ENCODE data around the gene SLC39A11. TPM values are rescaled to one million over a fixed set of nuclear protein-coding genes. Genes with fewer than 3 reads are reported as not detected.

SLC39A11 gene
- total RNA-seq, 1 experiment from 2014 or later: 15.2 TPM

DNA sequence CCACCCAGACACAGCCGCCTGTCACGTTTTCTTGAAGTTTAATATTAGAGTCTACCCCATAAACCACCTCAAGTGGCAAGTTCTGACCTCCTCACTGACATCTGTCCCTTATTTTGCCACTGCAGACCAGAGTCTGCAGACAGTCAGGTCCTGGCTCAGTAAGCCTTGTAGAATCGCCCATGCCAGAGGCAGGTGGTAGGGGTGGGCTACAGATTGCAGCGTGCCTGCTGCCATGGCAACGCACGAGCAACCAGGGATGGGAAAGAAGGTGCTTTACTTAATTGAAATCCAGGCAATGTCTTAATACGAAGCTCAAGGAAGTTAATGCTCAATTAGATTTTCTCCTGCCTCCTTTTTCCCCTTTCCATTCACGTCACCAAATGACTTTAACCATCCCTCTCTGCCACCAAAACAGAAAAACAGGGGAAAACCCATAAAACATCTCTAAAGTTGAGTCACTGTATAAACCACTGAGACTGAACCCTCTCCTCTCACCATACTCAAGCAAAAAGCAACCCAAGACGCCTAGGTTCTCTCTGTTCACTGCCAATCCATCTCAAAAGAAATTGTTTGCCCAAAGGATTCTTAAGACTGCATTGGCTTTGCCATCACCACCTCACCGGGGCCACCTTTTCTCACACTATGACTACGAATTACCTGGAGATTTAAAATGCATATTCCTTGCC, 228.8 kb downstream of the SLC39A11 start:
- Histone ChIP-seq H3K4me1 (ENCODE audit: insufficient read depth, low read length) (no peaks in the 10 kb centered on the region), H3K56ac (ENCODE audit: insufficient read length, low read depth, low read length) (no peak overlapping the region), H3K4me2 (ENCODE audit: insufficient read depth, insufficient read length, low read length) (no peak overlapping the region), H3K23ac (ENCODE audit: insufficient read length, low read depth, low read length) (no peak overlapping the region), H4K8ac (replicated peaks; ENCODE audit: insufficient read length, low read depth, low read length) (no peak overlapping the region), H2BK20ac (ENCODE audit: low read depth, low read length, poor library complexity, severe bottlenecking) (no peak overlapping the region), H3K4ac (ENCODE audit: low read depth, low read length) (no peak overlapping the region), H2BK120ac (ENCODE audit: low read depth, low read length, poor library complexity, severe bottlenecking) (no peak overlapping the region), H4K91ac (ENCODE audit: insufficient read length, low read depth, low read length) (no peak overlapping the region), H3K27me3 (ENCODE audit: insufficient read depth, low read length) (no peaks in the 10 kb centered on the region), H3K79me1 (ENCODE audit: insufficient read depth, low read depth, low read length, poor library complexity, severe bottlenecking) (no peaks in the 10 kb centered on the region), H3K9me3 (ENCODE audit: control insufficient read depth, low read depth, low read length) (no peaks in the 10 kb centered on the region), H2BK12ac (ENCODE audit: insufficient read length, low read depth, low read length) (no peak overlapping the region), H2BK15ac (ENCODE audit: low read depth, low read length) (no peak overlapping the region), H3T11ph (ENCODE audit: low read length) (no peak overlapping the region), H3K18ac (ENCODE audit: insufficient read length, low read depth, low read length) (no peak overlapping the region), H4K20me1 (ENCODE audit: control insufficient read depth, insufficient read depth, insufficient read length) (no peaks in the 10 kb centered on the region), H3K9ac (ENCODE audit: extremely low read depth, insufficient read length, low read length) (no peak overlapping the region), H3K23me2 (ENCODE audit: insufficient read length, low read depth, low read length, poor library complexity, severe bottlenecking) (no peaks in the 10 kb centered on the region), H3K79me2 (ENCODE audit: insufficient read depth, low read length) (no peaks in the 10 kb centered on the region), H2BK5ac (ENCODE audit: insufficient read length, low read length) (no peak overlapping the region), H4K5ac (ENCODE audit: insufficient read length, low read depth, low read length) (no peak overlapping the region), H3K14ac (ENCODE audit: insufficient read depth, low read length) (no peak overlapping the region), H2AK5ac (ENCODE audit: insufficient read length, low read length) (no peak overlapping the region), H3K27ac (ENCODE audit: insufficient read length, low read depth, low read length) (no peak overlapping the region), H2AFZ (ENCODE audit: low read length) (no peak overlapping the region)
- Mint-ChIP-seq H3K36me3 (ENCODE audit: insufficient read depth in 1 of 3, low read depth in 3 of 3) (peaks cover 0 to 15% (median 8%) of the 10 kb centered on the region in 3 experiments; a peak in 6 of 7 replicates), H3K27me3 (ENCODE audit: low read depth) (no peaks in the 10 kb centered on the region; the same call in 1 of the 2 replicates), H3K27ac (no peak overlapping the region; a peak in 1 of 7 replicates), H3K9me3 (peaks cover 16 to 17% of the 10 kb centered on the region in 2 experiments), H3K4me3 (no peak overlapping the region), H3K4me1 (peaks cover 3 to 7% of the 10 kb centered on the region in 2 experiments)
- no peak for DNase-seq
- TF ChIP-seq, protein P1, sequence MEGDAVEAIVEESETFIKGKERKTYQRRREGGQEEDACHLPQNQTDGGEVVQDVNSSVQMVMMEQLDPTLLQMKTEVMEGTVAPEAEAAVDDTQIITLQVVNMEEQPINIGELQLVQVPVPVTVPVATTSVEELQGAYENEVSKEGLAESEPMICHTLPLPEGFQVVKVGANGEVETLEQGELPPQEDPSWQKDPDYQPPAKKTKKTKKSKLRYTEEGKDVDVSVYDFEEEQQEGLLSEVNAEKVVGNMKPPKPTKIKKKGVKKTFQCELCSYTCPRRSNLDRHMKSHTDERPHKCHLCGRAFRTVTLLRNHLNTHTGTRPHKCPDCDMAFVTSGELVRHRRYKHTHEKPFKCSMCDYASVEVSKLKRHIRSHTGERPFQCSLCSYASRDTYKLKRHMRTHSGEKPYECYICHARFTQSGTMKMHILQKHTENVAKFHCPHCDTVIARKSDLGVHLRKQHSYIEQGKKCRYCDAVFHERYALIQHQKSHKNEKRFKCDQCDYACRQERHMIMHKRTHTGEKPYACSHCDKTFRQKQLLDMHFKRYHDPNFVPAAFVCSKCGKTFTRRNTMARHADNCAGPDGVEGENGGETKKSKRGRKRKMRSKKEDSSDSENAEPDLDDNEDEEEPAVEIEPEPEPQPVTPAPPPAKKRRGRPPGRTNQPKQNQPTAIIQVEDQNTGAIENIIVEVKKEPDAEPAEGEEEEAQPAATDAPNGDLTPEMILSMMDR (conservative IDR thresholded peaks at IDR 0.05): no peak
- no CpG with 5 or more reads among the region's 11 CpGs for WGBS (ENCODE audit: extremely low coverage, insufficient read length, low lambda C conversion rate)
